ENCODE measurements around the gene ADGRD1.

The ADGRD1 gene

GRCh38 chr12:131025939-131026702 is 72.4 kb downstream of the ADGRD1 start:
- intact Hi-C loops (cut with DNase I; ENCODE audit: low total_unique reads): no loop called here
- Histone ChIP-seq H3K4me3 (no peak overlapping the region), H3K27ac (no peak overlapping the region), H3K9me3 (no peaks in the 10 kb centered on the region), H3K27me3 (no peaks in the 10 kb centered on the region), H3K36me3 (no peaks in the 10 kb centered on the region), H3K4me1 (no peaks in the 10 kb centered on the region)
- no peak for TF ChIP-seq CTCF (IDR thresholded peaks at IDR 0.05)
- no peak for DNase-seq

GRCh38 chr12:131026754-131027153 is 73.0 kb downstream of the ADGRD1 start:
- H3K36me3 ChIP-seq: no peaks in the 10 kb centered on the region
- no peaks in the 10 kb centered on the region for H3K9me3 ChIP-seq
- H3K27me3 ChIP-seq: no peaks in the 10 kb centered on the region
- no peak overlapping the region for H3K27ac ChIP-seq
- intact Hi-C loops (cut with DNase I; ENCODE audit: low total_unique reads): no loop called here
- DNase-seq: no peak
- H3K4me3 ChIP-seq: no peak overlapping the region
- no peaks in the 10 kb centered on the region for H3K4me1 ChIP-seq
- no peak for TF ChIP-seq CTCF (IDR thresholded peaks at IDR 0.05)

GRCh38 chr12:131027264-131027663 is 73.6 kb downstream of the ADGRD1 start:
- Histone ChIP-seq H3K27ac (no peak overlapping the region), H3K4me3 (no peak overlapping the region), H3K36me3 (no peaks in the 10 kb centered on the region), H3K4me1 (no peaks in the 10 kb centered on the region), H3K27me3 (no peaks in the 10 kb centered on the region), H3K9me3 (no peaks in the 10 kb centered on the region)
- intact Hi-C loops (cut with DNase I; ENCODE audit: low total_unique reads): no loop called here
- DNase-seq: no peak
- TF ChIP-seq CTCF (IDR thresholded peaks at IDR 0.05): no peak

GRCh38 chr12:131027876-131028586 is 74.3 kb downstream of the ADGRD1 start:
- DNase-seq: no peak
- Histone ChIP-seq H3K27me3 (no peaks in the 10 kb centered on the region), H3K36me3 (no peaks in the 10 kb centered on the region), H3K9me3 (no peaks in the 10 kb centered on the region), H3K4me3 (no peak overlapping the region), H3K4me1 (no peaks in the 10 kb centered on the region), H3K27ac (no peak overlapping the region)
- intact Hi-C loops (cut with DNase I; ENCODE audit: low total_unique reads): no loop called here
- TF ChIP-seq CTCF (IDR thresholded peaks at IDR 0.05): no peak

GRCh38 chr12:131028587-131029338 is 75.1 kb downstream of the ADGRD1 start:
- TF ChIP-seq CTCF (IDR thresholded peaks at IDR 0.05): no peak
- no peak overlapping the region for H3K27ac ChIP-seq
- DNase-seq: no peak

More at GRCh38 chr12:131028587-131029338, 75.1 kb downstream of the ADGRD1 start:
- intact Hi-C loops (cut with DNase I; ENCODE audit: low total_unique reads): no loop called here
- Histone ChIP-seq H3K4me1 (no peaks in the 10 kb centered on the region), H3K9me3 (no peaks in the 10 kb centered on the region), H3K27me3 (no peaks in the 10 kb centered on the region), H3K36me3 (no peaks in the 10 kb centered on the region), H3K4me3 (no peak overlapping the region)

Measured in tibial artery (tissue), 4 donors.